HG02884 (cell line): ENCODE measurements around the gene TSPAN3.

Experiments used
- ATAC-seq: cut with Tn5 transposase; IDR thresholded peaks from one replicate; pipeline ENCODE4 v1.9.1; 2021; ENCODE audit warnings: mild to moderate bottlenecking, moderate library complexity; ENCODE audit not compliant: unreplicated experiment

The TSPAN3 gene

GRCh38 chr15:77035584-77035983 lies 35.3 kb downstream of the TSPAN3 start:
- no peak for ATAC-seq

DNA sequence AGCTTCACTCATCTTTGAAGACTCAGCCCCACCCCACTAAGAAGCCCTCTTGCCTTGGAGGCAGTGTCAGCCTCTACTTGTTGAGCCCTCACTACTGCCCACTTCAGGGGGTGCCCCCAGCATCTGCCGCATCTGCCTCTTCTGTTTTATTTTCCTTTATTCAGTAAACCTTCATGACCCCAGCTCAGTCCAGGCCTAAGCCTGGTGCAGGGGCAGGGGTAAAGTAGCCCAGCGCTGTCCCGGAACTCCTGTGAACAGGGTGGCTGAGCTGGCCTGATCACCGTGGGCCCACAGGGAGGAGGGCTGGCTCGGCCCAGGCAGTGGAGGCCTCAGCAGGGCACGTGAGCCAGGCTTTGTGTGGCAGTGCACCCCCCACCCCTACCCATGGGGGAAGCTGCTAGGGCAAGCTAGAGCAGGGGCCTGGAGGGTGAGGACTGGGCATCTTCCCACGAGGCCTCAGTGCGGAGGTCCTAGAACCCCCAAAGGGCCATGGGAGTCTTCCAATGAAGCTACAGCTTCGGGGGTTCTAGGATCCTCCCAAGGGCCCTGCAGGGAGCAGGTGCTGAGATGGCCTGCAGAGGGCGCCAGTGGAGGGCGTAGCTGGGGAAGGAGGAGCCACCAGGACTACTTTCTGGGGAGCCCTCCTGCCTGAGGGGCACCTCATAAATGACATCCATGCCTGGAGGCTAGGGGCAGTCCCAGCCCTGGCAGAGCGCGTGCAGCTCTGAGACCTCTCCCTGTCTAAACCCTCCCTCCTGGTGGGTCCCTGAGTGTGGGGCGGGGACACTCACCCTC lies 36.0 kb downstream of the TSPAN3 start:
- no peak for ATAC-seq

- no peak for ATAC-seq
These were observed 36.9 kb downstream of the TSPAN3 start for GRCh38 chr15:77033729-77034671.

- ATAC-seq: no peak
These were observed 37.5 kb downstream of the TSPAN3 start for GRCh38 chr15:77033417-77033728.

- no peak for ATAC-seq
These were observed 38.1 kb downstream of the TSPAN3 start for GRCh38 chr15:77032647-77033416.

- ATAC-seq: no peak
These were observed 38.8 kb downstream of the TSPAN3 start for GRCh38 chr15:77032052-77032646.

DNA sequence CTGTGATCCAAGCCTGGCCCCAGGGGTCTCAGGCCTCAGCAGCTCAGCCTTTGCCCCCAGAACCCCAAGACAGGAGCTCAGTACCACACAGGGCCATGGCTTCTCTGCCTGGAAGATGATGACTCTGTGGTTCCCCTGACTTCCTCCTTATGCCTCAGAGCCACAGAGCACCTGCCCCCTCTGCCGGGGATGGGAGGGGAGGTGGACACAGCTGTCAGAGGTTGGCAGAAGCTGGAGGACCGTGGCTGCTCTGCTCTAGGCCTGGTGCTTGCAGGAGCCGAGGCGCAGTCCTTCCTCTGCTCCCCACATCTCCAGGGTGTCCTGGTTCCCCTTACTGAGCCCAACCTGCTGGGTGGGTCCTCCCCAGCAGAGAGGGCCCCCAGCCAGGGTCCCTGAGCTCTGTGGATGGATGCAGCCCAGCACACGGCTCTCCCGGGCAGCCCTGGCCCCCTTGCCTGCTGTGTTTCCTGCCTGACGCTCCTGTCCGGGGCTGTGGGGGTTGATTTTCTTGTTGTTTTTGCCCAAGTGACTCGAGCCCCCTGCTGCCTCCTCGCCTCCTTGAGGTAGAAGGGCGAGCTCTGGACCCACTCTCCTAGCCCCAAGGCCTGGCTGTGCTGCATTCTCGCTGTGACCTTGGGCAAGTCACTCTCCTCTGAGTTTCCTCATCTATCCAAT lies 39.4 kb downstream of the TSPAN3 start:
- ATAC-seq: no peak

- no peak for ATAC-seq
These were observed 40.0 kb downstream of the TSPAN3 start for GRCh38 chr15:77030928-77031375.

DNA sequence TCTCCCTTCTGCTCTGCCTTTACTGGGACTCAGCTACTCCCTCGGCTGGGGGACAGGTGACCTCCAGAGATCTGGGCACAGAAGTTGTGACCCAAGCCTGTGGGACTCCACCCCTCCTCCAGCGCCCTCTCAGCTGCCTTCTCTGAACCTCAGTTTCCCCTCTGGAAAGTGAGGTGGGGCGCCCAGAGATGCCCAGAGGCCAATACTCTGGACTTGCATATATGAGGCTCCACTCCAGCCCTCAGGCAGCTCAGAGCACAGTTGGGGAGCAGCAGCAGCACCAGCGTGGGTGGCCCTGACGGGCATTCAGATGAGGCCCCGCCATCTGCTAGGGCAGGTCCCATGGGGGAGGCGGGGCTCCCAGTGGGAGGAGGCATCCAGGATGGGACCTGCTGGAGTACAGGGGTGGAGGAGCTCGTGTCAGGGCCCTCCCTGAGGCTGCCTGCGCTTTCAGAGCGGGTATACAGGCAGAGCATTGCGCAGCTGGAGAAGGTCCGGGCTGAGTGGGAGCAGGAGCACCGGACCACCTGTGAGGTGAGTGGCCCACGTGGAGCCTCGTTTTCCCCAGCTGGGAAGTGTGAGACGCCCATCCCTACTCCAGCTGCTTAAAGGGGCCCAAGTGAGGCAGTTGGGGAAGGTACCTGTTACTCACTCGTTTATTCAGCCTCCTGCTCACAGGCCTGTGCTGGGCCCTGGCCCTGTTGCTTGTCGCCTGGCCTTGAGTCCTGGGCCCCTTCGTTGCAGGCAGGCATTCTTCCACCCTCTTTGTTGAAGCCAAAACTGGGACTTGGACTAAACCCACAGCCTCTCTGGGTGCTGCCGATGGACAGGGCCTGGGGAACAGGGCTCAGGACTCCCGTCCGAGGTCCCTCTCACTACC lies 40.6 kb downstream of the TSPAN3 start:
- no peak for ATAC-seq

GRCh38 chr15:77029166-77030047 lies 41.5 kb downstream of the TSPAN3 start:
- no peak for ATAC-seq

DNA sequence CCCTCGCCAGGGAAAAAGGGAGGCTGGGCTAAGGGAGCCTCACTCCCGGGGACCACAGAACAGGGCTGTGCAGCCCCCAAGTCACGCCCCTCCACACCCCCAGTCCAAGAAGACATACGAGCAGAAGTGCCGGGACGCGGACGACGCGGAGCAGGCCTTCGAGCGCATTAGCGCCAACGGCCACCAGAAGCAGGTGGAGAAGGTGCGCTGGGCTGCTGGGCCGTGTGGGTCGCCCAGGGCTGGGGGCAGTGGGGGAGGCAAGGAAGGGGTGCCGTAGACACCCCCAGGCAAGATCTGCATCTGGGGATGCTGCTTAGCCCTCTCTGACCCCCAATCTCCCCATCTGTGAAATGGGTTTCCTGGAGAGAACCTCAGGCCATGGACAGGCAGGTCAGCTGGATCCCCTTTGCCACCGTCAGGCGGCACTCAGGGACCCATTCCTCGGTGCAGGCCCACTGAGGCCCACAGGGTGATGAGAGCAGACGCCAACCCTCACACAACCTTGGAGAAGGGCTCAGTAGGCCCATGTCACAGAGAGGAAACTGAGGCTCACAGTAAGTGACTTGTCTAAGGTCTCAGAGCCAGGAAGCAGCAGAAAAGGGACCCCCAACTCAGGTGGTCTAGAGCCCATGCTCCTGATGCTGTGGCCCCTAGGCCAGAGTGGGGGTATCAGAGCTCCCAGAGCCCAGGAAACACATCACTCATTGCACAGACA lies 42.3 kb downstream of the TSPAN3 start:
- ATAC-seq: no peak

DNA sequence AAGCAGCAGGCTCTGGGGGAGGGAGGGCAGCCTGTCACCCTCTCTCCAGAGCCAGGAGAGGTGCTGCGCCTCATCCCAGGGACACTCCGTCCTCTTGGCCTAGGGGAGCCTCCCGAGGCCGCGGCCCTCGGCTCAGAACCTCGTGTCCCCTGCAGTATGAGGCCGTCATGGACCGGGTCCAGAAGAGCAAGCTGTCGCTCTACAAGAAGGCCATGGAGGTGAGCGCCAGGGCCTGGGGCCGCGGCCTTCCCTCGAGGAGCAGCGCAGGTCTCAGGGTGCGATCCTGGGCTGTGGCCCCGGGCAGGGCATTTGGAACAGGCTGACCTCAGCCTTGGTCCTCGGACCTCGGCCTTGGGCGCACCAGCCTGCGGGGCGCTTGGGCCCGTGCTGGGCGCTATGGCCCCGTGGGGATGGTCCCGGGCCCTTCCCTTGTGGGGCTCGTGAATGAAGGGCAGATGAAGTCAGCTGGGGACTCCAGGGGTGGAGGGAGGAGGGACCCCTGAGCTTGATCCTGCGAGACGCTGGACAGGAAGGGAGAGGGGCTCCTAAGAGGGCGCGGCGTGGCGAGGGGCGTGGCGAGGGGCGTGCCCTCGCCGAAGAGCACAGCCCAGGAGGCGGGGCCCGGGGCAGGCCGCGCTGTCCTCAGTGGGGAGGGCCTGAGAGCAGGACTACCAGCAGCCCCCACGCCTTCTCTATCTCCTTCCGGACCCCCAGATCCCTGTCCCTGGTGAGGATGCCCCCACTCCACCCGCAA lies 43.0 kb downstream of the TSPAN3 start:
- ATAC-seq: no peak

DNA sequence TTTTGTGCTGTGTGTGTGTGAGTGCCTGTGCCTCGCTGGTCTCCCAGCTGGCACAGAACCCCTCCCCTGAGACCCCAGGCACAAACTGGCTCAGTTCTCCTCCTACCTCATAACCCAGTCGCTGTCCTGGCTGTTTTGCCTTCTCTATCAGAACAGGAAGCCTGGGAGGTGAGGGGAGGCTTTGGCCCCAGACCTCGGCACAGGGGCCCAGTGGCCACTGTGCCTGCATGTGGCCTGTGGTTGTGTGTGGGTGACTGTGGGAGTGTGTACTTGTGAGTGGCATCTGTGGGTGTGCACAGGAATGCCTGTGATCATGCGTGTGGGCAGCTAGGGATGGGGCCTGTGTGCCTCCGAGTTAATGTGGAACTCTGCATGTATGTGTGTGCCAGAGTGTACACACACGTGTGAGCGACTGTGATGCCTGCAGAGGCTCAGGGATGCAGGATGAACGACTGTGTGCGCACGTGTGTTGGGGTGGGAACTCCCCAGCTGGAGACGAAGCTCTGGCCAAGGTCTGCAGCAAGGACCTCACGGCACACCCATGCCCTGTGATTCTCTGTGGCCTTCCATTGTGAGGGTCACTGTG lies 43.7 kb downstream of the TSPAN3 start:
- no peak for ATAC-seq

DNA sequence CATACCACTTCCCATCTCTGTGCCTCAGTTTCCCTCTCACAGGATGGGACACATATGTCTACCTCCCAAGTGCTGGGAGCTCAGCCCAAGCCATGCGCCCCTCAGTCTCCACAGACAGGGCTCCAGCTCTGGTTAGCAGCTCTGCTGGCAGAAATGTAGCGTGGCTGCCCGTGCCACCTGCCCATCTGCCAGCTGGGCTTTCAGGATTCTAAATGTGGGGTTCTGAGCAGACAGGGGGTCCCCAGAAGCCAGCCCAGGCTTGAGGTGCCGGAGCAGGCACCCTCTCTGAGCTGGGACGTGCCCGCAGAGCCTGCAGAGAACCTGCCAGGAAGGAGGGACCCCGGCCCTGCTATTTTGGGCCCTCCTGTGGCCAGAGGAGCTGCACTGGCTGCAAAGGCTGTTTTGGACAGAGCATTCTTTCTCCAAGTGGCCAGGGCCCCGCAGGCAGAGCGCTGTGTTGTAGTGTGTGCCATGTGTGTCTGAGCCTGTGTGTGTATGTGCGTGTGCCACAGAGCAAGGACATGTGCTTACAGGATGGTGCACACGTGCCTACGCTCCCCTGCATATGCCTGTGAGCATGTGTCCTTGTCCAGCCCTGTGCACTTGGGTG lies 44.3 kb downstream of the TSPAN3 start:
- no peak for ATAC-seq

- no peak for ATAC-seq
These were observed 44.9 kb downstream of the TSPAN3 start for GRCh38 chr15:77025941-77026411.
